K562 (cell line): ENCODE measurements around the gene LTO1. TPM values are rescaled to one million over a fixed set of nuclear protein-coding genes. Genes with fewer than 3 reads are reported as not detected.

Source experiments
- ATAC-seq: fragments of 200-7000 bp; cut with Tn5 transposase; 3 replicates; pipeline ENCODE4 v1.9.1; 2020; ENCODE audit warnings: moderate library complexity
- BruUV-seq: library from RNA; stranded (reverse); fragments of 400-500 nt; replicated peaks from 2 replicates; lab custom pipeline; 2021; lab: Mats Ljungman, UMichigan
- CTCF ChIA-PET: fragments of 300-600 bp; formaldehyde crosslinking; extraction: SDS; loops from one replicate; lab custom pipeline; 2021; ENCODE audit warnings: low intra/inter-chr PET ratio; lab: Yijun Ruan, JAX
- POLR2A ChIA-PET: fragments of 300-600, 350-650 bp; sonication (Branson Sonifier 250); formaldehyde crosslinking; extraction: SDS; loops from one replicate; lab custom pipeline; 2021; ENCODE audit warnings: antibody characterized with exemption, inconsistent platforms; lab: Yijun Ruan, JAX
- DNase-seq, 4 experiments: peaks; one replicate each; pipeline versions ENCODE4 v3.0.0 to v3.0.0-alpha.2; 2011 to 2018; ENCODE audit warnings: low spot score in 3 of 4, mixed read lengths in 3 of 4; ENCODE audit errors: extremely low read depth in 1 of 4
- FAIRE-seq: peaks from 2 replicates; lab custom pipeline; 2011; peaks lifted over from hg19 to GRCh38; lab: Jason Lieb, UNC
- H2AFZ ChIP-seq: 2 replicates; pipeline ENCODE4 v1.6.0; 2011; ENCODE audit warnings: low read depth, low read length, control low read depth, inconsistent platforms
- H3K27ac ChIP-seq: fragments of 200-600 bp; 3 replicates; pipeline ENCODE4 v1.8.0; 2011; ENCODE audit warnings: low read depth, mild to moderate bottlenecking, control low read depth, inconsistent platforms, low read length, moderate library complexity, mixed read lengths; ENCODE audit errors: extremely low read depth
- H3K27me3 ChIP-seq, 2 experiments: fragments of 300-600 bp in 1 of 2; 2 replicates in 1 of 2; 3 replicates in 1 of 2; pipeline versions ENCODE4 v1.6.0 to v1.8.0; 2011; ENCODE audit warnings: inconsistent platforms in 2 of 2, low read length in 2 of 2, mild to moderate bottlenecking in 1 of 2, mixed read lengths in 1 of 2, moderate library complexity in 1 of 2; ENCODE audit not compliant: control insufficient read depth in 2 of 2, insufficient read depth in 2 of 2
- H3K36me3 ChIP-seq: fragments of 300-600 bp; 3 replicates; pipeline ENCODE4 v1.8.0; 2011; ENCODE audit warnings: mild to moderate bottlenecking, low read length, inconsistent platforms; ENCODE audit not compliant: control insufficient read depth, insufficient read depth
- H3K4me1 ChIP-seq, 2 experiments: fragments of 200-600 bp in 1 of 2; replicated peaks in 1 of 2; 2 replicates in 1 of 2; 3 replicates in 1 of 2; pipeline versions ENCODE4 v1.5.1 to v1.8.0; 2011; ENCODE audit warnings: inconsistent platforms in 2 of 2, low read length in 2 of 2, mild to moderate bottlenecking in 1 of 2, mixed read lengths in 1 of 2, moderate library complexity in 1 of 2; ENCODE audit not compliant: control insufficient read depth in 2 of 2, insufficient read depth in 2 of 2
- H3K4me2 ChIP-seq: 2 replicates; pipeline ENCODE4 v1.6.1; 2011; ENCODE audit warnings: low read length, control low read depth, inconsistent platforms, mixed read lengths; ENCODE audit not compliant: insufficient read depth
- H3K4me3 ChIP-seq: fragments of 200-600 bp; sonication (generic), shearing (Covaris generic); 2 replicates; pipeline ENCODE4 v1.5.1; 2016; ENCODE audit warnings: control low read depth, inconsistent platforms
- H3K79me2 ChIP-seq: fragments of 200-600 bp; 3 replicates; pipeline ENCODE4 v1.8.0; 2011; ENCODE audit warnings: low read length, inconsistent platforms; ENCODE audit not compliant: control insufficient read depth, insufficient read depth
- H3K9ac ChIP-seq, 2 experiments: 2 replicates each; pipeline versions ENCODE4 v1.6.0 to v1.6.1; 2011; ENCODE audit warnings: low read depth in 2 of 2, low read length in 2 of 2, control low read depth in 1 of 2, inconsistent platforms in 1 of 2, mild to moderate bottlenecking in 1 of 2, mixed read lengths in 1 of 2; ENCODE audit not compliant: insufficient read depth in 1 of 2
- H3K9me1 ChIP-seq: one replicate; pipeline ENCODE4 v1.6.0; 2011; ENCODE audit warnings: inconsistent platforms, mild to moderate bottlenecking, low read length, moderate library complexity; ENCODE audit not compliant: control insufficient read depth, insufficient read depth
- H3K9me3 ChIP-seq: replicated peaks from 2 replicates; pipeline ENCODE4 v1.5.1; 2011; ENCODE audit warnings: low read depth, low read length, inconsistent platforms; ENCODE audit not compliant: control insufficient read depth, insufficient read depth
- H4K20me1 ChIP-seq: replicated peaks from 2 replicates; pipeline ENCODE4 v1.6.1; 2011; ENCODE audit warnings: low read length, inconsistent platforms, mixed read lengths; ENCODE audit not compliant: control insufficient read depth, insufficient read depth
- CBX3 ChIP-seq, 2 experiments: IDR thresholded peaks; 1 replicate in 1 of 2; 2 replicates in 1 of 2; pipeline ENCODE4 v1.6.1; 2012; ENCODE audit warnings: inconsistent platforms in 2 of 2, low read length in 2 of 2, borderline replicate concordance in 1 of 2, control low read depth in 1 of 2
- CCNT2 ChIP-seq: IDR thresholded peaks from 2 replicates; pipeline ENCODE4 v1.6.1; 2011; ENCODE audit warnings: borderline replicate concordance, low read depth, mild to moderate bottlenecking, moderate library complexity, mixed read lengths, low read length; ENCODE audit not compliant: insufficient read length; ENCODE audit errors: extremely low read depth
- FIP1L1 ChIP-seq: fragments of 200-400 bp; formaldehyde crosslinking; IDR thresholded peaks from 2 replicates; pipeline ENCODE4 v1.6.1; 2018; ENCODE audit warnings: mild to moderate bottlenecking, low read depth, low read length; ENCODE audit not compliant: poor library complexity, severe bottlenecking
- NUFIP1 ChIP-seq: fragments of 450-650 bp; IDR thresholded peaks from 2 replicates; pipeline ENCODE4 v1.6.1; 2018; ENCODE audit not compliant: partially characterized antibody
- SETDB1 ChIP-seq: IDR thresholded peaks from one replicate; pipeline ENCODE4 v1.6.1; 2012; ENCODE audit warnings: low read length, control low read depth, inconsistent platforms
- TEAD4 ChIP-seq, 2 experiments: sonication (generic) in 1 of 2; formaldehyde crosslinking in 1 of 2; IDR thresholded peaks; 2 replicates each; pipeline versions ENCODE4 v1.6.1 to v1.8.0; 2012 to 2022; ENCODE audit warnings: borderline replicate concordance in 1 of 2, inconsistent platforms in 1 of 2, low read length in 1 of 2, mild to moderate bottlenecking in 1 of 2, missing genetic modification reagents in 1 of 2
- THRAP3 ChIP-seq: fragments of 450-650 bp; IDR thresholded peaks from 2 replicates; pipeline ENCODE4 v1.6.1; 2016; ENCODE audit warnings: mild to moderate bottlenecking, inconsistent platforms, borderline replicate concordance
- ZNF133 ChIP-seq: fragments of 250-450 bp; sonication (Bioruptor Pico); IDR thresholded peaks from 2 replicates; pipeline ENCODE4 v1.4.0; 2020; ENCODE audit warnings: mild to moderate bottlenecking
- ZNF174 ChIP-seq: fragments of 250-450 bp; sonication (Bioruptor Pico); IDR thresholded peaks from 2 replicates; pipeline ENCODE4 v1.4.0; 2020; ENCODE audit warnings: mild to moderate bottlenecking
- ZNF24 ChIP-seq: fragments of 450-650 bp; IDR thresholded peaks from 2 replicates; pipeline ENCODE4 v1.6.1; 2016
- ZNF79 ChIP-seq: fragments of 250-450 bp; sonication (Bioruptor Pico); IDR thresholded peaks from 2 replicates; pipeline ENCODE4 v1.4.0; 2020; ENCODE audit warnings: low read depth, mild to moderate bottlenecking, moderate library complexity
- WGBS: fragments of 100-300 bp; shearing (Covaris generic); methylation state at CpG from one replicate; pipeline ENCODE4 v1.1.6; 2016; ENCODE audit warnings: low coverage, mixed read lengths; ENCODE audit not compliant: insufficient coverage; ENCODE audit errors: missing lambda C conversion rate; 5-methylcytosine and 5-hydroxymethylcytosine counted together
- in situ Hi-C: fragments of 300-500 bp; cut with MboI; formaldehyde crosslinking; loops from 4 replicates; pipeline ENCODE4 v1.15.0; 2018; ENCODE audit warnings: inconsistent platforms, mixed read lengths
- intact Hi-C: fragments of 100-400 bp; cut with micrococcal nuclease; formaldehyde crosslinking; loops from 2 replicates; pipeline ENCODE4 v1.14.2; 2022
- polyA plus RNA-seq, 8 experiments: library from polyadenylated mRNA; depleted of rRNA in 4 of 8; stranded (reverse) in 5 of 8; unstranded in 3 of 8; fragments of >200 nt; fragmentation: Nextera tagmentation in 2 of 8; fragmentation: Illumina TruSeq in 1 of 8; extraction: Ambion mirVana in 2 of 8; extraction: Trizol in 1 of 8; gene quantifications; 2 replicates each; pipeline versions ENCODE4 v1.2.1 to v1.2.3, GENCODE V29; 2011 to 2014; ENCODE audit warnings: inconsistent platforms in 1 of 8, missing spikeins in 1 of 8
- total RNA-seq, 7 experiments: library from RNA; depleted of rRNA in 6 of 7; stranded (reverse); fragments of >200 nt in 6 of 7; fragmentation: Illumina TruSeq in 2 of 7; extraction: Trizol in 2 of 7; gene quantifications; 2 replicates each; pipeline versions ENCODE4 v1.2.1 to v1.2.3, GENCODE V29; 2011 to 2021; ENCODE audit warnings: low replicate concordance in 1 of 7

LTO1 gene
- total and polyA plus RNA-seq, 9 of the 15 experiments (the other 6 are each of a cell fraction or from before 2014, with no cell fraction given): 2.6 to 43.4 (median 19.1) TPM

DNA sequence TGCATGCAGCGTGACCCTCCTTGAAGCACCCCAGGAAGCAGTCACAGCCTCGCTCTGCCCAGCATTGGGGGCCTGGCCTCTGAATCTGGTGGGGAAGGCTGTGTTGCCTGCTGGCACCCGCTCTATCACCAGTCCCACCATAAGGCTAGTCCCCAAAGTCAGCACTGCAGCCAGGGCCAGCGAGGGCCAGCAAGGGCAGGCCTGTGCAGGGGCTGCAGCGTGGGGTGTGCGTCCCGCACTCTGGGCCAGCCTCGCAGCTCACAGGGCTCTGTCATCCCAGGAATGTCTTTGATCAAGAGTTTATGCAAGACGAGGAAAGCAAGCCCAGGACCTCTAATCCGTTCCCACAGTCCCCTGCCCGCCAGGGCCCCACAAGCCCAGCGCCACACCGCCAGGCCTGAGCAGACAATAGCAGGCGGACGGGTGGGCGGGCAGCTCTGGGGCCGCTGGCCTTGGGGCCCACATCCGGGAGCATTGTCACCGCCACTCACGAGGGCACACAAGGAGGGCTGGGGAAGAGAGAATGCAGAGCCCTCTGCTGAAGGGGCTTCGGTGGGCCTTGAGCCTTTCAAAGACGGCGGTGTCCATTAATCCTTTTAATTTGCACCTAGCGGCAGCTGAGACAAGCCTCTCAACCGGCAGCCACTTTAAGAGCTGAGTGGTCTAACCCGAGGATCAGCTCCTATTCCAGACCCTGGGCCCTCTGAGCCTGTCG lies 17.1 kb downstream of the LTO1 start:
- no peaks in the 10 kb centered on the region for H4K20me1 ChIP-seq
- H3K79me2 ChIP-seq: no peaks in the 10 kb centered on the region
- in situ Hi-C loops: loop anchor here (25.0 kb wide), 2 partner anchors 821 to 1021 kb away; partner anchors contain the start of gene CPT1A
- TF ChIP-seq SETDB1 (no peak), TEAD4 (IDR thresholded peaks at IDR 0.05; ENCODE audit: low read length) (no peak), TEAD4 (CRISPR knock-in tag; IDR thresholded peaks at IDR 0.05; ENCODE audit: borderline replicate concordance) (no peak), ZNF24 (no peak), THRAP3 (no peak), ZNF133 (CRISPR knock-in tag) (no peak), ZNF174 (CRISPR knock-in tag) (no peak), FIP1L1 (no peak), ZNF79 (CRISPR knock-in tag) (no peak), CBX3 (IDR thresholded peaks at IDR 0.05; ENCODE audit: borderline replicate concordance in 1 of 2, low read length in 2 of 2) (no peak), NUFIP1 (no peak), CCNT2 (no peak)
- intact Hi-C loops: no loop called here
- peaks cover 0 to 17% of the 10 kb centered on the region in 2 experiments; a peak in 2 of 5 replicates for H3K4me1 ChIP-seq
- H3K36me3 ChIP-seq: no peaks in the 10 kb centered on the region
- ChIA-PET CTCF (interaction anchor here (0.5 kb wide), 1 partner anchor 411 kb away, joined by 3 read pairs; no protein-coding TSS in a partner anchor), POLR2A (interaction anchor here (1.4 kb wide), 1 partner anchor 13 kb away, joined by 5 read pairs; no protein-coding TSS in a partner anchor)
- no peak overlapping the region for H3K4me3 ChIP-seq
- no peak overlapping the region for H2AFZ ChIP-seq
- H3K27me3 ChIP-seq: peaks cover 0 to 11% of the 10 kb centered on the region in 2 experiments; a peak in 3 of 5 replicates
- FAIRE-seq (no peak), DNase-seq (no peak), ATAC-seq (no peak)
- no peak overlapping the region for H3K4me2 ChIP-seq
- no peaks in the 10 kb centered on the region for H3K9me3 ChIP-seq
- no peak overlapping the region for H3K27ac ChIP-seq
- 45% methylated on average over 23 of the region's 27 CpGs for WGBS
- BruUV-seq: no TSS peak
- H3K9ac ChIP-seq: peak overlapping the region in 1 of 2 experiments; percentile 28; a peak in 1 of 4 replicates
- no peaks in the 10 kb centered on the region for H3K9me1 ChIP-seq
